HG02759 (cell line): ENCODE results near the gene CSDE1.

ENCODE experiments used
- ATAC-seq: cut with Tn5 transposase; IDR thresholded peaks from one replicate; pipeline ENCODE4 v1.9.1; 2021; ENCODE audit warnings: mild to moderate bottlenecking, moderate library complexity; ENCODE audit not compliant: unreplicated experiment

CSDE1 gene

DNA sequence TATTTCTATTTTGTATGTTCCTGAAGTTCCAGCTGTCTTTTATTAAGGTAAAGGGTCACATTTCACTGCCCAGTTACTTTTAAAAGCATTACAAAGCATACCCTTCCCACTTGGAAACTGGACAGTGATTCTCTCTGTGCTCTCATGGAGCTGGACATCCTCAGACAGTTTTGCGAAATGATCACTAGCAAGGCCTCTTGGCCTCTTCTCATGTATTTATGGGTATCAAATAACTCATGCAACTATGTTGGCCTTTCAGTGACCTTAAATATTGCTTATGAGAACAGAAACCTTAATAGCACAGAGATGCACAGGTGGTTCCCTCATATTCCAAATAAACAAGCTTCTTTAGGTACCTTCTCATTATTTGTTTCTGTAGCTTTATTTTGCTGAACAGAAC lies 54.5 kb downstream of the CSDE1 start:
- no peak for ATAC-seq

DNA sequence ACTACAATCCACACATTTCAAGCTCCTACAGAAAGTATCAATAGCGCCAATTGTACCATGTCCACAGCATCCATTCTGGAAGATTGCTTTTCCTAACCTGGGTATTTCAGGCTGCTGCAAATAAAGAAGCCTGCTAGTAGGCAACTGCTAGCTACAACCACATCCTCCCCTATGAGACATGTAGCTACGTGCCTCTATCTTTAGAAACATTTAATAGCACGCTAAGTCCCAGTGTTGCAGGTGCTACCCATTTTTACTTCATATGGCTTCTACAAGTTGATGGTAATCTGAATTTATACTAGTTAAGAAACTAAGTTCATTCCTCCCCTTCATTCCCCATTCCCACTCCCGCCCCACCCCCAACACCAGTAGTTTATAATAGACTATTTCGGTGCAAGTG lies 55.0 kb downstream of the CSDE1 start:
- ATAC-seq: no peak

DNA sequence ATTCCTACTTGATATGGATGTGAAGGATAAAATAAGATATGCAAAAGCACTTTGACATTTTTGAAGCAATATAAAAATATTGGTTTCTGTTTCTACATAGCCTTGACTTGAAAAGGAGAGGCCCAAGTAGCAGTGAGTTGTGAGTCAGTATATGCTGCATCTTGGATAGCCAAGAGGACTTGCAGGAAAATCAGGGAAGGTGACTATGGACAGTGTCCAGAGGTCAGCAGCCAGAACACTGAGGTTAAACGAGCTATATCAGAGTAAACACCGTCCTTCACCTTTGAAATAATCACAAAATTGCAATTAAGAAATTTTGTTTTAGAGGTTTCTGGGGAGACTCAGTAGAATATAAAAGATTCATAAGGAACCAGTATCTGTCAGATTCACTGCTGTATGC lies 55.9 kb downstream of the CSDE1 start:
- no peak for ATAC-seq

DNA sequence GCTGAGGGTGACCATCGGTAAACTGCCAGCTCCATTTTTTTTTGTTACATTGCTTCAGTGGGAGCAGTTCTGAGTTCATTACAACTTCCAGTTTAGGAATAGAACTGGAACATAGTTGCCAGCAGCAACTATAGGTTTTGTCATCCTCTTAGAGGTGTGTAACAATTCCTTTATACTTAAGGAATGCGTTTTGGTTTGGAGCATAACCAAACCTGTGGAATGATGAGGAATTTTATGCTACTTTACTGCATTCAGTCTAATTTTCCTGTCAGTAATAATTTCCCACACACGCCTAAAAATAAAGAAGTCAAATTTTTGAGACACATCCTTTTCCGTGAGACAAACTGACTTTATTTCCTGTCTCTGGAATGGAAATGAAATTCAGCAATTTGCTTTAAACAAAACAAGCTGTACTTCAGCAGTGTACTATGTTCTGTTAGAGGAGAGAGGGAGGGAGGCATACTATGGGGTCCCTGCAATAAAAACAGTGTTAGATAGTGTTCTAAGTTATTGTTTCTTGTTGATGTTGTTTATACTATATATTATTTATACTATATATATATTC lies 57.7 kb downstream of the CSDE1 start:
- ATAC-seq: no peak

DNA sequence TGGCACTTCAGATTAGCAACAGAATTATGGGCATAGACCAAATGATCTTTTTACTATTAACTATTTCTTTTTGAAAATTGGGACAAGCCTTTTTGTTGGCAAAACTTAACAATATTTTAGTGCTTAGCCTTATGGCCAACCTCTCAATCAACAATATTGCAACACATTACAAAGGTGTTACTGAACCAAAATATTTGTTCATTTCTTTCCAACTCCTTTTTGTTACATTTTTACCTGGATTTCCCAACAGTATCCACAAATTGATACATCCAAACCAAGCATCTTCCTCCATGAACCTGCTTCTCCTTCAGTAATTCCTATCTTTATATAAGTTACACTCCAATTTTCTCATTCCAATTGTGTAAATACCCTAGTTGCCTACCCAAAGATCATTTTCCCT lies 61.0 kb downstream of the CSDE1 start:
- ATAC-seq: no peak

DNA sequence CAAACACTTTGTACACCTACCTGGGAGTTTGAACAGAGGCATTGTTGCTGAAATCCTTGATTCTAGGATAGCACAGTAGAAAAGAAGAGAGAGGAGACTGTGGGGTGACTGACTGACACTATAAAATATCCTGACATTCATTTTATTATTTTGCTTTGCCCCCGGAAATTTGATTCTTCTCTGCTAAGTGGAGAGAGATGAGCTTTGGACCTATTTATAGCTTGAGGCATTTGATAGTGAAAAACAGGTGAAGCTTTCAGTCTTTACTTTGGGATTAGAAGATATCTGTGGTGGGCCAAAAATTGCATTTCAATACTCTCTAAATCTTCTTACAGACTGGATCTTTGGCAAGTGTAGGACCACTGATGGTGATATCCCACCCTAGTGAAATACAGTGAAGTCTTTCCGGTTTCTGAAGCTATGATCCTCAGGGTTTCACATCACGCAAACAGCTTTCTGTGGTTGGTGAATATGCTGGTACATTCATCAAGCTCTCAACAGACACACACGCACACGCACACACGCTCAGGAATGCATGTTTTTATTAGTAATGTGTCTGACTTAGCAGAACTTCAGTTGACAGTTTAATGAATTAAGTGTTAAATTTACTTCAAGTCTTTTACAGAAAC lies 62.2 kb downstream of the CSDE1 start, which contains the start of gene AMPD1:
Gene AMPD1 (minus strand): TSS at position 117 of the 629 bp plus-strand sequence. CDS start 75 bp downstream, at position 42.
- no peak for ATAC-seq

DNA sequence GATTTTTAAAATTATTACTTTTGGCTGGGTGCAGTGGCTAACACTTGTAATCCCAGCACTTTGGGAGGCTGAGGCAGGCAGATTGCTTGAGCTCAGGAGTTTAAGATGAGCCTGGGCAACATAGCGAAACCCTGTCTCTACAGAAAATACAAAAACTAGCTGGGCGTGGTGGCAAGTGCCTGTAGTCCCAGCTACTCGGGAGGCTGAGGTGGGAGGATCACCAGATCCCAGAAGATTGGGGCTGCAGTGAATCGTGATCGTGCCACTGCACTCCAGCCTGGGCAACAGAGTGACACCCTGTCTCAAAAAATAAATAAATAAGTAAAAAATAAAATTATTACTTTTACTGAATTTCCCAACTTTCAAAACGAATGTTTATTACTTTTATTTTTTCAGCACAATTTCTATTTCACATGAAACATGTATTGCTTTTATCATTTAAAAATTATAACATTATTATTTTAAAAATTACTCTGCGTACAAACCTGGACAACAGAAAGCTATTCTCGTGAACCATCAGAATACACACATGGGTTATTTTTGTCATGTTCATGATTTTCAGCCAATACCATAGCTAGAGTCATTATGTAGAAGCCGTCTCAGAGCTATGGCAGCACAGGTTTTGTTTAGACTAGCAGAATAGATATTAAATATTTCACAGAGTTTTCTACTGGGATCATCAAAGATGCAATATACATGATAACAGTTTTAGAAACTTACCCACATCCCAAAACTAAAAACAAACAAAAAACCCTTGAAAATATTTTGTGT lies 63.1 kb downstream of the CSDE1 start:
- no peak for ATAC-seq

DNA sequence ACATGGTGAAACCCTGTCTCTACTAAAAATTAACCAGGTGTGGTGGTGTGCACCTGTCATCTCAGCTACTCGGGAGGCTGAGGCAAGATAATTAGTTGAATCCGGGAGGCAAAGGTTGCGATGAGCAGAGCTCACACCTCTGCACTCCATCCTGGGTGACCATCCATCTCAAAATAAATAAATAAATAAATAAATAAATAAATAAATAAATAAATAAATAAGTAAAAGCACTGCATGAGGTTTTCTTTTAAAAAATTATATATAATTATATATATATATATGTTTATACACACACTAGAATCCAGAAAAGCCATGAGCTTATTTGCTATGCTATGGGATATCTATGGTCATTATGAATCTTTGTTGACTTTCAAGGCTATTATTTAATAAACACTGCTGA lies 64.8 kb downstream of the CSDE1 start:
- no peak for ATAC-seq

DNA sequence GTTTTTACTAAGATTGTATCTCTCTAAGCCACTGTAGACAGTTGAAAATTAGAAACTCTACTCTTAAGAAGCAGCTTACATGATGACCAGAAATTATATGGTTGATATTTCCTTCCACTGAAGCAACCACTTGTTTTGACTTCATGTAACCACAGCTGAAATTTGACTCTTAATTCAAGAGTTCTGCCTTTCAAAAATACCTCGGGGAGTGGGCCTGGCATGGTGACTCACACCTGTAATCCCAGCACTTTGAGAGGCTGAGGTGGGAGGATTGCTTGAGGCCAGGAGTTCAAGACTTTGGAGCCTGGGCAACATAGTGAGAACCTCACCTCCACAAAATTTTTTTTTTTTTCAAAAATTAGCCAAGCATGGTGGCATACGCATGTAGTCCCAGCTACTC lies 66.7 kb downstream of the CSDE1 start:
- ATAC-seq: no peak

DNA sequence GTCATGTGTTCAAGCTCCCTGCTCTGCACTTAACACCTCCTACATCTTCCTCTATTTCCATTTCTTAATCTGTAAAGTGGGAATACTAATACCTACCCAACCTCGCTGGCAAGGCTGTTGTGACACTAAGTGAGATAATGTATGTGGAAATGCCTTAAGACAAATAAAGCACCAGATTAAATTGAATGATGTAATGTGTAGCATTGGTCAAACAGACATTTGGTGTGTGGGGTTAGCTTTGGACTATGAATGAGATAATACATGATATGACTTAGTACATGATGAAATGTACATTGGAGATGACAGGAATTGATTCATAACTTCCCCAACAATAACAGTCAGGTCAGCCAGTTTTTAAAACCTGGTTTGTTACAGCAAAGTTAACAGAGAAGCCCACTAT lies 67.6 kb downstream of the CSDE1 start:
- ATAC-seq: no peak

DNA sequence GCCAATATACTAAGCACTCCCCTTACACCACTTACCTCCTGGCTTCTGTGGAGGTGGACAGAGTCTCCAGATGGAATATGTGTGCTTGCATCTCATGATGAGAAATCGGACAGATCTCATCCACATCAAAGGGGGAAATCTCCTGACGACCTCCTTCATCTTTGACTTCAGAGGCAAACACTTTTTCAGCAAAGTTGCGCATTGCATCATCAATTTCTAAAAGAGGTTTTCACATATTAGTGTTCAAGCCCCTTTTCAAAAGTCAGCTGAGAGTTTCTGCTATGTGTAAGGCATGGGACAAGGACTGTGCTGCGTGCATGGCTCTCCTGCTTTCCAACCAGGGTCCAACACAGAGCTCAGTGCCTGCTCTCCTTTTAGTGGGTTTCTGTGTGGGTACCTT lies 69.3 kb downstream of the CSDE1 start:
- no peak for ATAC-seq

DNA sequence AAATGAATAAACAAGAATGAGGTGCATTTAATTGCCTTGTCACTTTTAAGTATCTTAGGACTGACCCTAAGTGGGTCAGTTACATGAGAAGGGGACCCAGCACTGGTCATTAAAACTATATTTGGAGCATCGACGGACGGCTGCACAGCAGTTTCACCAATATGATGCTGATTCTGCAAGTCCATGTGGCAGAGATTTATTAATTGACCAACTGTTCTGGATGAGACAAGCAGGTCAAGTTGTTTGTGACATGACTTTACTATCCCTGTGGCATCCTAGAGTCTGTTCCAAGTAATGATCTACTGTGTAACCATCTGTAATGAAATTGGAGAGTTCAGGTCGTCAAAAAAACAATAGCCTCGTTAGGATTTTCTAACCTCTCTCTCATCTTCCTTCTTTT lies 71.9 kb downstream of the CSDE1 start:
- ATAC-seq: no peak

DNA sequence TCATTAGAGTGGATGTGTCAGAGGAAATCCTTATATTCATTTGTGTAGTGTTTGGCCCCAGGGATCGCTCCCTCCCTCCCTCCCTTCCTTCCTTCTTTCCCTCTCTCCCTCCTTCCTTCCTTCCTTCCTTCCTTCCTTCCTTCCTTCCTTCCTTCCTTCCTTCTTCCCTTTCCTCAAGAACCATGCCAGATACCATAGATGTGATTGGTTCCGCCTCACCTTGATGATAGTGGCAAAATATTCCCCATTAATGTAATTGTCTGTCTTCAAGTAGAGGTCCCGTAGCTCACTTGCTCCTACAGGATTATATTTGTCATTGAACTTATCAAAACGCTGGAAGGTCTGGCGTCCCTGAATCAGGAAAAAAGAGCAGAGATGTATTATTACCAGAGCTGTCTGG lies 80.1 kb downstream of the CSDE1 start:
- ATAC-seq: no peak

DNA sequence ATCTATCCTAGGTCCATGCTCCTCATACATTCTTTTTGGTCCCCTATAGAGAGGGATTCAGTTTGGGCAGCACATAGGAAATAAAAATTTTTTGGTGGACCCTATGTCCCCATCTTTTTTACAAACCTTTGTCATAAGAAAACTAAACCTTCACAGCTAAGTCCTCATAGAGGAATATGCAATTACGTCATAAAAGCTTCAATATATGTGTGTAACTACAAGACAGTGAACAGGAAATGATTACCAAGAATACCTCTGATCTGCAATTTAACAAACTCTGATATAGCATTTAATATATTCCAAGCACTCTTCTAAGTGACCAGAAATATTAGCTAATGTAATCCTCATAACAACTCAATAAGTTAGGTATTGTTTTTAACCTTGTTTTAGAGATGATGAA lies 81.7 kb downstream of the CSDE1 start:
- no peak for ATAC-seq

DNA sequence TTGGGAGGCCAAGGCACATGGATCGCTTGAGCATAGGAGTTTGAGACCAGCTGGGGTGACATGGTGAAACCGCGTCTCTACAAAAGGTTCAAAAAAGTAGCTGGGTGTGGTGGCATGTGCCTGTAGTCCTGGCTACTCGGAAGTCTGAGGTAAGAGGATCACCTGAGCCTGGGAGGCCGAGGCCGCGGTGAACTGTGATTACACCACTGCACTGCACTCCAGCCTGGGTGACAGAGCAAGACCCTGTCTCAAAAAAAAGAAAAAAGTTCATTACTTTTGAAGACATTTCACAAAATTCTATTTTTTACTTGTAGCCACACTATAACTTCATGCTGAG lies 85.9 kb downstream of the CSDE1 start:
- no peak for ATAC-seq

DNA sequence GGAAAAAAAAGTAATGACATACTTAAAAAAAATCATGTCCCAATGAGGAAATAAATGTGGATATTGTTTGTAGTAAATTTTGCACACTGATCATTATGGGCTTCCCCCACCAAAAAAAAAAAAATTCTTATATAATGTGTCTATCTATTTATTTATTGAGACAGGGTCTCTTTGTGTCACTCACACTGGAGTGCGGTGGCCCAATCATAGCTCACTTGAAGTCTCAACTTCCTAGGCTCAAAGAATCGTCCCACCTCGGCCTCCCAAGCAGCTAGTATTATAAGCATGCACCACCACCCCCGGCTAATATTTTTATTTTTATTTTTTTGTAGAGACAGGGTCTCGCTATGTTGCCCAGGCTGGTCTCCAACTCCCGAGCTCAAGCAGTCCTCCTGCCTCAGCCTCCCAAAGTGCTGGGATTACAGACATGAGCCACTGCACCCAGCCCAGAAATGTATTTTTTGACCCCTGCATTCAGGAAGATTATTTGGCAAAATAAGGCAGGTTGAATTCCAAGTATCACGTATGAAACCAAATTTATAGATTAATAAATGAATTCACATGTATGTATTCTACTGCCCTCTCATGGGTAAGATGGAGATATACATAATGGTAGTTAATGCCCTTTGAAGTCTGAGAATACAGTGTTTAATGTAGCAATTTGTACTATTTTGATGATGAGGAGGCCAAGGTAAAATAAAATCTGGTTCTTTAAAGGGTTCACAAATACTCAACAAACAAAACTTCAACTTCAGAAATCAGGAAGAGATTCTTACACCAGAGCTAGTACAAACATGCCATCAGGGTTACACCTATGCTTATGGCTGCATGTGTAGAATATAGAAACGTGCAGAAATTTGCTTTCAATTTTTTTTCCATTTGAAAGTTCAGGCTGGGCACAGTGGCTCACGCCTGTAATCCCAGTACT lies 86.5 kb downstream of the CSDE1 start:
- ATAC-seq: no peak

DNA sequence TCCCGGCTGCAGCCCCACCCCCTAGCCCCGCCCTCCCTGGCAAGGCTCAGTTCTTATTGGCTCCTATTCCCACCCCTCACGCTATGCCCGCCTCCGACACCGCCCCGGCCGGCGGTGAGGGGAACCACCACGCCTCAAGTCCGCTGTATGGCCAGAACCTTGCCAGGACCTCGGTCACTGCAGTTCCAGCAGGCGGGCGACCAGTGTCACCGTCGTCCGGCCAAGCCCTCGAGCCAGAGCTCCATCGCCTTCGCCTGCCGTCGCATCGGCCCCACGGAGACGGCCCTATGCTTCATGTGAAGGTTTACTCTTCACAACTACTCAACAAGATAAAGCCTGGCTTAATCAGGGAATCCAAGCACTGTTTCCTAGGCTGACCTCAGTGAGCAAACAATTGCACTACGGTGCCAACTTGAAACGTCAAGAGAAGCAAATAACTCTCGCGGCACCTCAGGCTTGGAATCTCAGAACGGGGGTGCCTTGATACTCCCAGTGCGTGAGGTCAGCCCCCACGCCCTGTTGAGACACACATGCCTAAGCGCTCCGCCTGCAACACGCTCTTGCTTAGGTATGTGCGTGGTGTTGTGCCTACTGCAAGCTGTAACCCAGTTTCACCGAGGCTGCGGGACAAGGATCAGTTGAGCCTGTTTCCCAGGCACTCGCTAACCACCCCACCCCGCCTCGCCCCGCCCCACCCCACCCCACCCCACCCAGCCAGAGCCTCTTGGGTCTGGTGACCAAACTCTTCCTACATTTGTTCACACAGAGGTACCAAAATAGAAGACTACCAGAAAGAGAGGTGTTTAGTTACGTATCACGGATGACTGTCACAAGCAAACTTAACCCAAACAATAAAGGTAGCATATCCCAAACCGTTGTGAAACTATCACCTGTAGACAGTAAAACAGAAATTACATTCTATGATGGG lies 87.4 kb downstream of the CSDE1 start:
- peak; percentile 99 for ATAC-seq

DNA sequence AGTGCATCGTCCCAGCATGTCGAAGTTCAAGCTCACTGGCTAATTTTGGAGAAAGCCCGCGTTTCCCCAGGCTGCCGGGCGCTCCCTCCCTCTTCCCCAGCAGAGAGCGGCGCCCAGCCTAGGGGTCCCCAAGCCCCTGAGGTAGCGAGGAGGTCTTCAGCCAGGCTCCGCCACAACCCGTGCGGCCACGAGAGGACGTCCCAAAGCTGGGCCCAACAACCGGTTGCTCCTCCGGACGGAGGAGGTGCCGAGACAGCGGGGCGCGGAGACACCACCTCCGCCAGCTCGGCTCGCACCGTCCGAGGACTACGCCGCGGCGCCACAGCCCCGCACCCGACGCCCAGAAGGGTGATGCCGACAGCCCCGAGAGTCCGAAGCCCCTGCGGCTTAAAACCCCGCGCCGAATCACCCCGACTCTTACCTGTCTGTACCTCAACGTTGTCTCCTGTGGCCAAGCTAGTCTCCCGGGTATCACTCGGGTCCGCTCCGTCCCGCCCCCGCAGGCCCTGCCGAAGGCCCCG lies 88.2 kb downstream of the CSDE1 start, which contains the start of gene DENND2C:
Gene DENND2C (minus strand): TSS at position 488 of the 521 bp plus-strand sequence. CDS start 44,065 bp downstream, outside the sequence.
- ATAC-seq: peak; percentile 67

DNA sequence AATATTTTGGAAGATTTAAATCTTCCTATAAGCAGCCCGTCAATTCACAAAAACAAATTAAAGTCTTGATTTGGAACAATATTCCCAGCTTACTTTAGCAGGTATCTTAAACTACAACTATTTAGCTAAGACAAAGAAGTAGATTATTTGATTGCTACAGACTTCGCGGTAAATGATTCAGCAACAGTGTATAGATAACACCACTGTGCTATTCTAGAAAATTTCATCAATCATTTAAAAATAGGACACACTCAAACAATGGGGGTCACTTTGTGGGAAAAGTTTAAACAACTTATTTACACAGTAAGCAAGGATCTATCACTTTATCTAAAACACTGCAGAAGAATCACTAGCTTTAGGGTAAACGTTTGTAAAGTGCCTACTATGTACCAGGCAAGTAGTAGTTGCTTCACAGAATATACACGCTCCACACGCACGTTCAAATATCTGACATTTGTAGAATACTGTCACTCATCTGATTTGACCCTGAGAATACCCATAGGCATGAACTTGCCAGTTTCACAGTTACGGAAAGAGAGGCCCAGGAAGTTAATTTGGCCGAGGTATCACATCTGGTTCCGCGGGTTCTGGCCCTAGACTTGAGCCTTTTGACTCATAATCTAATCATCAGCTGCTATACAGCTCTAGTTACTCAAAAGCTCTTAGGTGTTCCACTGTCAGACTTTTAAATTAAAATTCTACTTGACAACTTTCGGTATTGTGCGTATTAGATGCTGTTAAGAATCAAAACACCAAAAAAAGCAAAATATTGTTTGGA lies 88.8 kb downstream of the CSDE1 start:
- no peak for ATAC-seq
